GM18498 (cell line): ENCODE measurements around the gene TMEM108.

Source experiments
- ATAC-seq: cut with Tn5 transposase; IDR thresholded peaks from one replicate; pipeline ENCODE4 v1.9.1; 2021; ENCODE audit warnings: mild to moderate bottlenecking, moderate library complexity; ENCODE audit not compliant: unreplicated experiment

TMEM108 gene

DNA sequence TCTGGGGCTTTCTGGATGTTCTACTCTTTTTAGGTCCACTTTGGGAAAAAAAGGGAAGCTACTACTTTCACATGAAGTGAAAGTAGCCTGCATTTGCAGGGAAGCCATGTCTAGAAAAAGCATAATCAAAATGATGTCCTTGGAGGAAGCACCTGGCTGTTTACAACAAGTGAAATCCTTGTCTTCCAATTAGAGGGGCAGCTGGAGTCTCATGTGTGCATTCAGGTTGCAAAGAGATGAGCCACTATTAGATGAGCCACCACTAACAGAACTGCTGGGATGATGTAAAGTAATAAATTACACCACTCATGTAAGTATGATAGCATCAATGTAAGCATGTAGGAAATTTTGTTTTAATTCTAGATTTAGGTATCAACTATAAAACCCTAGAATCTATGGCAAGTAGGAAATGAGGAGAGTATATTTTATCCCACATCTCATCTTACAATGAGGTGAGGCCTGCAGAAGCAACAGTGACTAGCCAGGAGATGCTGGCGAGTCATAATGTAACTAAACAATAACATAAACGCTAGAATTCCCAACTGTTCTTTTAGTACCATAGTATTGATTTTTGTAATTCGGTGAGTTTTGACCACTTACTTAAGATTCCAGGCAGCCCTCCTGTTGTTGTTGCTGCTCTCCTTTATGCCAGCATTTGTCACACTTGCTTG lies 75.9 kb downstream of the TMEM108 start:
- ATAC-seq: no peak

DNA sequence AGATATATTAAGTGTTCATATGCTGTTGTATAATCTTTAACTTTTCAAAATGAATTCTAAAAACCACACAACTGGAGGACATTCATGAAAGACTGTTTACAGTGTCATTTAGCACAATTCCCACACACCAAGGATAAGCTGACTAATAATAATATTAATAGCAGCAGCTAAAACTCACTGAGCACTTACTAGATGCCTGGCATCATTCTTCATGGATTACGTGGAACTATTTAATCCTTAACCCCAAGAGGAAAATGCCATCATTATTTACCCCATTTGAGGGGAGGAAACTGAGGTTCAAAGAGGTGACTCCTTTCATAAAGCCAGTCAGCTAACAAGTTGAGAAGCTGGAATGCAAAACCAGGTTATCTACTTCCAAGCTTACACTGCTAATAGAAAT lies 77.0 kb downstream of the TMEM108 start:
- ATAC-seq: no peak

DNA sequence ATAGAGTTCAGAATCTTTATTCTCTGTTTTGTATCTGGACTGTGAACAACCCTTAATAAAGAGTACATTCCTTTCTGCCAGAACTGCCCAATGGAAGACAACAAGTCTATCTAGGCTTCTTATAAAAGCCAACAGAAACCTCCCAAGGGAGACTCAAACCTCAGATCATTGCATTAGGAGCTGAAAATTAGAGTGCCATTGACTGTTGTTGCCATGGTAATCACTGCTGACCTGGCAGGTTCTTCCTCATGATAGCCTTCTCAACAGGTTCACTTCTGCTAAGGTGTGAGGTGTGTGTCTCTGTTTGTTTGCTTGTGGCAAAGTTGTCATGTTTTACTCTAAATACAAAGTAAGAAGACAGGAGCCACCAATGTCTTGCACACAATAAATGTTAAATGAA lies 79.2 kb downstream of the TMEM108 start:
- no peak for ATAC-seq

DNA sequence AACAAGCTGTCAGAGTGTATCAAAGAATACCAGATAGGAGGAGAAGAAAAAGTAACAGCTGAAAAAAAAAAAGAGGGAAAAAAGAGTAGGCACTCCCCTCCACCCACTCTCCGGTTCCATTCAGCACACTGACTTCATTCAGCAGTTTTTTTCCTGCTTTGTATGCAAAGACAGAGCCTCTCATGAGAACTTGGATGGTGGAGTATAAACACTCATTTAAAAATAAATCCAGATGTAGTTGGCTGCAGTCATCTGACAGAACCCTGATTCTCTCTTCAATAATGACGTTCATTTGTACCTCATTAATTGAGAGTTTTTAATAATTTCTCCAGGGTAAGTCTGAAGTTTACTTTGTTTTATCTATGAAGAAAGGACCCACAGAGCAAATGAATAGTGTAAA lies 81.0 kb downstream of the TMEM108 start:
- no peak for ATAC-seq

DNA sequence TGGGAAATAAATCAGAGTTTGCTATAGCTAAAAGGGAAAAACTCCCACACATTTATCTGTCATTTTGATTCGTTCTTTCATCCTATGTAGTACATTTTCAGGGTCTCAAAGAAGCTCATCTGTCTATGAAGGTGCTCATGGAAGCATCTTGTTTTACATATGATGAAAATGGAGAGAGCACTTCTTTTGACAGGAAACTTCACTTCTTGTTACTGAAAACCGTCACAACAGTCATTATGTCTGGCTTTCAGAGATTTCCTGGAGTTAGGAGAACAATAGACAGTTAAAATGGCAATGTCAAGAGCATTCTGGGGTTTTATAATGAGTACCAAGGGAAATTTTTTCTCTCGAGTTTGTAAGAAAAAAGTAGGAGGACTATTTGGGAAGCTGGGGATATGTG lies 83.3 kb downstream of the TMEM108 start:
- ATAC-seq: no peak

DNA sequence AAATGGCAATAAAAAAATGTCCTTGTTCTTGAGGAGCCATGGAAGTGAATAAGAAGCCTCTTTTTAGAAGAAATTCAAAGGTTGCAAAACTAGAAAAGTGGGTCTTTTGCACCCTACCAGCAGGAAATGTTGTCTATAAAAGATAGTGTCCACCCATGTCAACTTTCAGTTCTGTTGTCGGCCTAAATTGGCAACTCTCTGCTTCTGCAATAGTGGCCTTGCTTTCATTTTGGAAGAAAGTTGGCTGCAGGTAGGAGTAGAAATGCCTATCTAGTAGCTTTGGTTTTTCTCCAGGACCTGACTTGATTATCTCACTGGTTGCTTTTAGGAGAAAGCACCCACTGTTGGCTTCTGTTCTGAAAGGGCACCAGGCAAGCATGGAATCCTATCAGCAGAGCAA lies 85.4 kb downstream of the TMEM108 start:
- ATAC-seq: no peak

DNA sequence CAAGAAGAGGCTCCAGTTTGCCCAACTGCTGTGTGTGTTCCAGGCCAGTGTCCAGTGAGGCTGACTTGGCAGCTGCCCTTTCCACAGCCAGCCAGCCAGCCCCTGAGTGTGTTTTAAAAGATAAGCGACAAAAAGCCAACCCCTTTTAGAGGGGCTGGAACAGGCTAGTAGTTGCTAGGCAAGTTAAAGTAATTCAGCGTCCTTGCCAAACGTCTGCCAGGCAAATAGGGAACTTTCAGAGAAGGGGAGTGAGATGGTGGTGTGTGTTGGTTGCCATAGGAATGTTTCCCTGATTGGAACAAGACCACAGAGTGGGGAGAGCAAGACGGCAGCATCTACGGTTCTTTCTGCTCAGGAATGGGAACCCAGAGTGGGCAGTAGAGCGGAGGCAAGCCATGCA lies 86.3 kb downstream of the TMEM108 start:
- ATAC-seq: no peak

DNA sequence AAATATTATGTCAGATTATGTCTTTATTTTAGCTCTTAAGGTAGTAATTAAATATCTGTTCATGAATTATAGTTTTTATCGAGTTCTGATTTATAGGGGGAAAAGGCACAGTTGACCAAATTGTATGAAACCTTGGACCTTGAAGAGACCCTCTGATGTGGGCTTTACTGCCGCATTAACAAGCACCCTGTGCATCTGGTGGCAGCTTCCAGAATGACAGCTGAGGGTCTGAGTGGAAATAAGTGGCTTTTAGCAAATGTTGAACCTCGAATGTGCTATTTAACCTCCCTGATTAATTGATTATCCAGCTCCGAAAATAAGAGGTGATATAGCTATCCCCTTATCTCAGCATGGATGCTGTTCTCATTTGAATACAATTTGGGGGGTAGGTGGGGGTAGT lies 87.0 kb downstream of the TMEM108 start:
- ATAC-seq: no peak

DNA sequence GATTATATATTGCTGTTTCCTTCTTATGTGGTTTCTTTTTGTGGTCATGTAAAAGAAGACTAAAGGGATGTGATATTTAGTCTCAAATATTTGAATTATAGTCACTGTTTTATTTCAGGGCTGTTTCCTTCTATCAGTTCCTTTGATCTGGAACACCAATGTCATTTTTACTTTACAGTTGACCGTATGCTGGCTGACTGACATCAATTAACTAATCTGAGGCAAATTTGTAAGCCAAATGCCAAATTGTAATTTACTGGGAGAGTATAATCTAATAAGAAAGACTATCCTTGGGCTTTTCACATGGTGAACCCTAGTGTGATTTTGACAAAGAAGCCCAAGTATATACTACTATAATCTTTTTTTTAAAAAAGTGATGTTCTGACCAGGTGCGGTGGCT lies 87.6 kb downstream of the TMEM108 start:
- no peak for ATAC-seq

DNA sequence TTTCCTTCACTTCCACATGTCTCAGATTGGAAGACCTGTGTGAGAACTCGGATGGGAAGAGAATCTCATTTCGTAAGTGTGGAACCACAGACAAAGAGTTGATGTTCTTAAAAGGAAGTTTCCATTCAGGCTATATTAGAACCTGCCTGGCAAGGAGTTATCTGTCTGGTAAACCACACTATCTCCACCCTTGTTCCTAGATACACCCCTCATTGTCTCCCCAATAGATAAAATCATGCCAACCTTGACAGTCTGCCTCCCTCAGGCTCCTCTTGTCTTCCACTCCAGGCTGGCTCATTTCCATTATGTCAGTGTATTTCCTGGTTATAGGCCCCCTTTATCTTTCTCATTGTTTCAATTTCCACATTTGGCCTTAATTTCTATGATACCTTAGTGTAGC lies 89.2 kb downstream of the TMEM108 start:
- ATAC-seq: no peak

DNA sequence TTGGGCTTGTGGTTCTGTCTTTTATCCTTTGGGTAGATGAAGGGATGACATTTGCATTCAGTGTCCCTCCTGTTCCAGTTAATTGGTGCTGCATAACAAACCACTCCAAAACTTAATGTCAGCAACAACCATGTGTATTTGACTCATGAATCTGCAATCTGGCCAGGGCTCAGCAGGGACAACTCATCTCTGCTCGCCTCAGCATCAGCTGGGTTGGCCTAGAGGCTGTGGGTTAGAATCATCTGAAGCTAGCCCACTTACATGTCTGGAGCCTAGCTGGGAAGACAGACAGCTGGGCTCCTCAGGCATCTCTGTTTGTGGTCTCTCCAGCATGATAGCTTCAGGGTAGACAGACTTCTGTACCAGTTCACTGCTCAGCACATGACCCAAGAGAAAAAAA lies 92.0 kb downstream of the TMEM108 start:
- no peak for ATAC-seq

DNA sequence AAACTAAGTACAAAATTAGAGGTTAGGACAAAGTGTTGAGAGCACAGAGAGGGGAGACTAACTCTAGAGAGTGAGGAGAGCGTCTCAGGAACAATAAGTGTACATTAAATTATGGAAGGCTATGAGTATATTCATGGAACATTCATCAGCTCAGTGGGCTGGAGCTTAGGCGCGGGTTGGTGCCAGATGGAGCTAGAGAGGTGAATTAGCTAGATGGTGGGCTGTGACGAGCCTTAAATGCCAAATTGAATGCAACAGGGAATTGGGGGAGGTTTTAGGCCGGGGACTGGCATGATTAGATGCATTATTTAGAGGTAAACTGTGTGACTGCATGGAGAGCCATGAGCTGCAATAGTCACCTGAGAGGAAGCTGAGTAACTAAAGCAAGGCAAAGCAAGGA lies 97.1 kb downstream of the TMEM108 start:
- no peak for ATAC-seq

DNA sequence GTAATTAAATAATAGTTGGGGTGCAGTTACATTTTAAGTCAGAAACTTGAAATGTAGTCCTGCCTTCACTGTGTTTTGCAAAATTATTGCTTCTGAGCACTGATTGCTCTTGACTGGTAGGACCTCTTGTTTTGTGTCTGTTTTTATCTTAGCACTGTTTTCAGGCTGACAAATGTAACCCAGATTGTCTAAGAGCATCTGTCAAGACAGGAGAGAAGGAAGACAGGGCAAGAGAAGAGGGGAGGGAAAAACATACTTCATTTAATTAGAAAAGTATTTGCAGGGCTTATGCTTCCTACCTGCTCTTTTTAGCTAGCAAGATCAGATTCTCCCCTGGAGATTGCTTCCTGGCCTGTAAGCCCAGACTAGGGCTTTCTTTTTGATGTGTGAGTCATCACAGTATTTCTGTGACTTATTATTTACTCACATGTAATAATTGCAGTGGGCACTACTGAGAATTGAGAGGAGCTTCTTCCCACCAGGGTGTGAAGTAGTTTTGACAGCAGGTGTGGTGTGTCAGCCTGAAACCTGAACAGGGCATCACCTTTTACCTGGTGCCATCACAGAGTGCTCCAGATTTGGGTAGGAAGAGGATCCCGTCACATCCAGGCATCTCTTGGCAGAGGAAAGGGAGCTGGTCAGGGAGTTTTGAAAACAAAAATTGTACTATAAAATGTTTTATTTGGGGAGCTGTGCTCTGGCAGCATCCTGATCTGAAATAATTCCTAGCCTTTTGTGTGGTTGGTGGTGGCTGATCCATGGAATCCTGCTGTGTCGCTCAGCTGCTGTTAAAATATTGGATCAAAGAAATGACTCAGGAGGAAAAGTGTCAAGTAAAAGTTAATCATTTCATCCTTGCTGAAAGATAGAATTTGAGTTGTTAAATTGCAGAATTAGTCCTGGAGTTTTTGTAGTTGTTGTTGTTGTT lies 98.2 kb downstream of the TMEM108 start:
- peak; percentile 59 for ATAC-seq

DNA sequence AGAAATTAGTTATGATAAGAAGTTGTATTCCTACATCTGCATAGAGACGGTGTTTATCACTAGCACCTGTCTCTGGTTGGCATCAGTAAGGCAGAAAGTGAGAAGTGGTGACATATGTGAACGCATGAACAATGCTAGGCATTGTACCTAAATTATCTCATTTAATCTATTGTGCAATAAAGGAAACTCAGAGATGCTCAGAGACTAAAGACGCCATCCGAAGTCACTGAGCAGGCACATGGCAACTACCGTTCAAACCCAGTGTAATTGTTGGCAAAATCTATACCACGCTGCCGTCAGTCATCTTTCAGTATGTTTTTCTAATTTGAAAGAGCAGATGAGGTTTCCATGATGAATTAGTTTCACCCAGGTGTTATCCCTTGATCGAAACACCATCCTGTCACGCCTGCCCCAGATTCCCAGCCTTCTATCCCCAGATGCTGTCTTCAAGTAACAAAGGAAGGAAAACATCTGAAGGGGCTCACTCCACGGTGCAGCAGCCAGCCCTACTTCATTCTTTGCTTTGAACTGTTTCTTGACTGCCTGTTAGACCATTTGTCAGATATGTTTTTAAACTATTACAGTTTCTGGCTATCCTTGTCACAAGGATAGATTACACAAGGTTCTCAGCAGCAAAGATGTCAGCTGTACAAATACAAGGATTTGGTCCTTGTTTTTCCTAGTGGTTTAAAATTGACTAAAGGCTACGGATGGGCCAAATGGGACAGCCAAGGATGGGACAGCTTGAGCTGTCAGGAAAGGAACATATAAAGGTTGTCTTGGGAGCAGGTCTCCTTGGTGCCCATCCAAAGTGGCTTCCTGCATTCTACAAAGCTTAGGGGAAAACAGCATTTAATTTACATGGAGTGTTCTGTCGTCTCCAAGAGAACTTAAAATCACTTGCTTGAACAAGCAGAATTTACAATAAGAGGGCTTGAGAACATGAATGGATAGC lies 99.1 kb downstream of the TMEM108 start:
- peak; percentile 7 for ATAC-seq

DNA sequence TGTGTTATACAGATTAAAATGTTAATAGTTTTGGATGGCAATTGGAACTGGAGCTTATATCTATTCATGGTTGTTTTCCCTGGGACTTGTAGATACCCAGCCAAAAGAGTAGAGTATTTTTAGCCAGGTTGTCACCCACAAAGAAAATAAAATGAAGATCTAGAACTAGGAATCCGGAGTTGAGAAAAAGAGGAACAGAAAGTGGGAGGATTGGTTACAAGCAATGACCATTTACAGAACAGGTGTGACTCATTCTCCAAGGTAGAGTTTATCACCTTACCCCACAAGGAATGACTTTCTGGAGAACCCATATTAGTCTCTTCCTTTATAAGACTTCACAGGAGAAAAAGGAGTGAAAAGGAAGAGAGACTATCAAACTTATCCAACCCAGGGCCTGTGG lies 99.8 kb downstream of the TMEM108 start:
- peak; percentile 86 for ATAC-seq

DNA sequence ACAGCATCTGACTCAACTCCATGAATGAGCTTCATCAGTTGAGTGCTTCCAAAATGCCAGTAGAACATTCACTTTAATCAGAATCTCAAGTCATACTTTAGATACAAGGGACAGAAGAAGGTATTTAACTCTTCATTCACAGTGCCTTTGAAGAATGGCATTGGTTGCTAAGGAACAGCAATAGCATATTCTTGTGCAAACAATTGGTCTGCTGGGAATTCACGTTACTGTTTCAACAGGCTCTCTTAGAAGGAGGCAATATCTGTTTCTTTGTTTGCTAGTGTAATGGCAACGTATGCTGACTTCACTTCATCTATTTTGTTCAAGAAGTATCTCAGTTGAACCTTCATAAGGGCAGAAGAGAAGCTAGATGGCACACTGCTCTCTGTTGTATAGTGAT lies 113.9 kb downstream of the TMEM108 start:
- no peak for ATAC-seq

DNA sequence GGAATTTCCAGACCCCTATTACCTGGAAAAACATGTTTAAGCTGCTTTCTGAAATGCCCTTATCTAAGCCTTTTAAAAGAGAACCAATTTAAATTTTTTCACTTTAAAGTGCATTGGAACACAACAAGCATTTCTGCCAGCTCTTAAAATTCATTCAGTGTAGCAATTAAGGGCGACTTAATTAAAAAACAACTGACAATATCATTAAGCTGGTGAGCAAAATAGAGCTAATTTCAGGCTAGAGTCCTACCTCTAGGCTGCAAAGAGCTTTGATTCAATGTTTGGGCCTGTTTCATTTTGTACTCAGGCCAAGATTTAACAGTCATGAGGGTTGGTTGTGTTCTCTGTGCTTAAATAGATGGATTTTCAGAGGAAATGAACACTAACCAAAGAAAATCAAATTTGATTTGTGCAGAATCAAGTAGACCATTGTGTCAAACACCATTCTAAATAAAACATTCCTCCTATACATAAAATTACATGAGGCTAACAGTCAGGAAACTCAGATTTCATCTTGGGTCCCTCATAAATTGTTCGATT lies 114.6 kb downstream of the TMEM108 start:
- no peak for ATAC-seq

DNA sequence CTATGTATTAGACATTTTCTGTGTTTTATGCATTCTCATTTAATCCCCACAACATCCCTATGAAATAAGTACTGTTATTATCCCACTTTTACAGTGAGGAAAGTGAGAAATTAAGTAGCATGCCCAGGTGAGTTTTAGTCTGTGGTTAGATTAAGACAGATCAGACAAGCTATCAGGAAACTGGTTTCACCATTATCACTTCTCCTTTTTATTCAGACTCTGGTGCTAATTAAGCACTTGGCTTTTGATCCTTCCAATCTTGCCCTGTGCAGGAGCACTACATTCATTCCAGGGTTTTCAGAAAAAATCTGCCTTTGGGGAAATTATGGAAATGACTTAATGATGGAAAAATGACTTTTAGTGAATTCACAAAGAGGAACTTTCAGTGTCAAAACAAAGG lies 115.2 kb downstream of the TMEM108 start:
- no peak for ATAC-seq

DNA sequence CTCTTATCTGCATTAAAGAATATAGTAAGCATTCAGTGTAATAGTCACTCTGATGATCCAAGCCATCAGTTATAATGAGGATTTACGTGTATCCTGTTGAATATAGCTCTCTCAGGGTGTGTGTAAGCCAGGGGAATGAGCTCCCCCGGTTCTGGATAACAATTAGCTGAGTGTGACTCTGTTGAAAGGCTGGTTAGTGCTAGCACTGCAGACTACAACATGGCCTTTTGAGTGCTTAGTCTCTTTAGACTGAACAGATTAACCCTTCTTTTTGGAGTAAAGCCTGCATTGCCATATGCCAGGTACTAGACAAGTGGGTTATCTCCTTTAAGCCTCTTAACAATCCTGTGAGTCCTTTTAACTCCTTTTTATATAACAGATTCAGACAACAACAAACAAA lies 119.5 kb downstream of the TMEM108 start:
- ATAC-seq: no peak

DNA sequence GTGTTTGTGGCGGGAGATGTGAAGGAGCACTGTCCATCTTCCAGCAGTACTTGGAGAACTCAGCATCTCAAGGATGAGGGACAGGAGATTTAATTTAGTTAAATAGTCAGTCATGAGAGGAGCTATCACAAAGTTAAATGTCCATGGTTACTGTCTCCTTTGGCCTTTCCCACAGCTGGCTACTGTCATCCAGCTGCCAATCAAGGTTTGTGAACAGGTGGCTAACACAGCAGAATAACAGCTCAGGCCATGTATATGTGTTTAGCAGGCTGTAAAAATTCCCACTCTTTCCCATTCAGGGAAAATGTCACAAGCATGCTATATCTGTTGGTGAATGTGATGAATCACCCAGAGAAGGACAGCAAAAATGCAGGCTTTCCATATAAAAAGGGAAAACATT lies 120.5 kb downstream of the TMEM108 start:
- ATAC-seq: no peak
